Activated CD4-positive, alpha-beta T cell treated with anti-CD3 and anti-CD28 coated beads for 4 hours (primary cell): ENCODE results near the gene OR2K2.
"Not testable (repeated sequence)": the region's sequence is repeated elsewhere in the genome, so short reads cannot be mapped to it uniquely, and the experiment has no call there.

Source experiments
- DNase-seq, 2 donors: peaks; one replicate each; pipeline ENCODE4 v3.0.0-alpha.2; 2020

OR2K2 gene

GRCh38 chr9:111297066-111297824 is 32.8 kb downstream of the OR2K2 start:
- DNase-seq, result no peak

GRCh38 chr9:111294691-111295451 is 35.2 kb downstream of the OR2K2 start:
- DNase-seq, result no peak

GRCh38 chr9:111287127-111287526 is 42.9 kb downstream of the OR2K2 start:
- DNase-seq, result no peak

DNA sequence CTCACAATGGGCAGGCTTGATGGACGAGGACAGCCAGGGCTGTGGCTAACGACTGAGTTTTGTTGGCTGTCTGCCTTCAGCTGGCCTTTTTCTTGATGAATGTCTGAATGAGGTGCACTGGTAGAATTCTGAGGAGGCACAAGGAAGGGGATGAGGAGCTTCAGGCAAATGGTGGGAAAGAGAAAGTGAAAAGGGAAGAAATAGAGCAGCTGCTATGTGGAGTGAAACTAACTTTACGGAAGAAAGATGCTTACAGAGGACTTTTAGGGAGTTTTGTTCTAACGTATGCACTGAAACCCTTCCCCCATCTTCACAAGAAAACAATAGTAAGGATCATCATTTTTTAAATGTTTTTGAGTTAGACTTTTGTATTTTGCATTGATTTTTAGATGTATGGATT is 45.3 kb downstream of the OR2K2 start:
- DNase-seq, result no peak

DNA sequence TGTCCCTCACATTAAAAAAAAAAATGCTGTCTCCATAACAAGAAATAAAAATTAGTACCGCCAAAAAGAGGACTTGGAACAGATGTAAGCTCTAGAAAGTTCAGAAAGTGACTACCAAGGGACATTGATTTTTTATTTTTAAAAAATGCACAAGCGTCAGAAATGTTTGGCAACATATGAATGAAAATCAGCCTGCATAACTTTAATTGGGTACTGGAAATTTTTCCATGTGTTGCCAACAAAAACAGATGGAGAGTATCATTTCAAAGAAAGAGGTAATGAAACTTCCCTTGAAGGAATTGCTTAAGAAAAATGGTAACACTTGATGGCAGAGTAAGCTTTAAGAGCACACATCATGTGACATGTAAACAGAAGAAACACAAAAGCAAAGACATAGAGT is 47.2 kb downstream of the OR2K2 start:
- no peak for DNase-seq

GRCh38 chr9:111280795-111281194 is 49.2 kb downstream of the OR2K2 start:
- DNase-seq, result not testable (repeated sequence)
